ENCODE results near the gene MCM3. TPM values are rescaled to one million over a fixed set of nuclear protein-coding genes. Genes with fewer than 3 reads are reported as not detected.

Gene MCM3
- total RNA-seq, 4 donors from 2014 or later: 9.1 to 12.9 (median 9.8) TPM

GRCh38 chr6:52328729-52329128, 44.2 kb upstream of the MCM3 start:
- no peaks in the 10 kb centered on the region for H3K4me1 ChIP-seq
- DNase-seq: no peak
- in situ Hi-C loops (cut with MboI; ENCODE audit: low sequenced_read_pairs in 4 of 4) (no loop called here), intact Hi-C loops (cut with DNase I; ENCODE audit: low total_unique reads) (no loop called here)
- H3K27me3 ChIP-seq: no peaks in the 10 kb centered on the region
- H3K27ac ChIP-seq: no peak overlapping the region
- ATAC-seq: no peak
- H3K4me3 ChIP-seq: no peak overlapping the region
- TF ChIP-seq POLR2A (IDR thresholded peaks at IDR 0.05) (no peak), CTCF (IDR thresholded peaks at IDR 0.05 in 4 of 5, conservative IDR thresholded peaks at IDR 0.05 in 1 of 5) (no peak)
- H3K9me3 ChIP-seq: no peaks in the 10 kb centered on the region
- H3K36me3 ChIP-seq: no peaks in the 10 kb centered on the region

- DNase-seq: no peak
- TF ChIP-seq CTCF (IDR thresholded peaks at IDR 0.05 in 4 of 5, conservative IDR thresholded peaks at IDR 0.05 in 1 of 5) (no peak), POLR2A (IDR thresholded peaks at IDR 0.05) (no peak)
- H3K9me3 ChIP-seq: no peaks in the 10 kb centered on the region
- no peak overlapping the region for H3K4me3 ChIP-seq
- in situ Hi-C loops (cut with MboI; ENCODE audit: low sequenced_read_pairs in 4 of 4): no loop called here
- intact Hi-C loops (cut with DNase I; ENCODE audit: low total_unique reads): no loop called here
- no peaks in the 10 kb centered on the region for H3K36me3 ChIP-seq
- H3K4me1 ChIP-seq: no peaks in the 10 kb centered on the region
- H3K27ac ChIP-seq: no peak overlapping the region
- H3K27me3 ChIP-seq: no peaks in the 10 kb centered on the region
- no peak for ATAC-seq
Measured at GRCh38 chr6:52328303-52328662, 43.7 kb upstream of the MCM3 start.

GRCh38 chr6:52326540-52327364, 42.2 kb upstream of the MCM3 start:
- no peaks in the 10 kb centered on the region for H3K4me1 ChIP-seq
- DNase-seq (no peak), ATAC-seq (no peak)
- intact Hi-C loops (cut with DNase I; ENCODE audit: low total_unique reads) (no loop called here), in situ Hi-C loops (cut with MboI; ENCODE audit: low sequenced_read_pairs in 4 of 4) (no loop called here)
- H3K27me3 ChIP-seq: no peaks in the 10 kb centered on the region
- H3K36me3 ChIP-seq: no peaks in the 10 kb centered on the region
- no peak overlapping the region for H3K27ac ChIP-seq
- no peak overlapping the region for H3K4me3 ChIP-seq
- no peaks in the 10 kb centered on the region for H3K9me3 ChIP-seq
- TF ChIP-seq CTCF (IDR thresholded peaks at IDR 0.05 in 4 of 5, conservative IDR thresholded peaks at IDR 0.05 in 1 of 5) (no peak), POLR2A (IDR thresholded peaks at IDR 0.05) (no peak)

GRCh38 chr6:52325695-52326471, 41.3 kb upstream of the MCM3 start:
- Histone ChIP-seq H3K36me3 (no peaks in the 10 kb centered on the region), H3K4me1 (no peaks in the 10 kb centered on the region), H3K27ac (no peak overlapping the region), H3K4me3 (no peak overlapping the region), H3K9me3 (no peaks in the 10 kb centered on the region), H3K27me3 (no peaks in the 10 kb centered on the region)
- in situ Hi-C loops (cut with MboI; ENCODE audit: low sequenced_read_pairs in 4 of 4) (no loop called here), intact Hi-C loops (cut with DNase I; ENCODE audit: low total_unique reads) (no loop called here)
- TF ChIP-seq POLR2A (IDR thresholded peaks at IDR 0.05) (no peak), CTCF (IDR thresholded peaks at IDR 0.05 in 4 of 5, conservative IDR thresholded peaks at IDR 0.05 in 1 of 5) (no peak)
- DNase-seq (no peak), ATAC-seq (no peak)
